ENCODE measurements around the gene TXNDC17.

DNA sequence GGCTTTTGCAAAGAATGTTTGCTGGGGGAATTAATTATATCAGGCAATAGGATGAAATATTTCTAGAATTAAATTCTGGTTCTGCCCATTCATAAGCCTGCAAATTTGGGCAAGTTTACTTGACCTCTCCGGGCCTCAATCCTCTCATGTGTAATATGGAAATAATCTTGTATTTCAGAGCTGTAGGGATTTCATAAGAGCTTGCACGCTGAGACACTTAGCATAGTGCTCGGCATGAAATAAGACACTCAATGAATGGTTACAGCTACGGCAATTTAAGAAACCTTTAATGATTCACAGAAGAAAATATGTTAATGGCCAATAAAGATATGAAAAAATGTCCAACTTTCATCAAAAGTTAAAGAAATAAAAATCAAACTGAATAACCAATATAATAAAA, 43.9 kb upstream of the TXNDC17 start:
- TF ChIP-seq, protein P1, sequence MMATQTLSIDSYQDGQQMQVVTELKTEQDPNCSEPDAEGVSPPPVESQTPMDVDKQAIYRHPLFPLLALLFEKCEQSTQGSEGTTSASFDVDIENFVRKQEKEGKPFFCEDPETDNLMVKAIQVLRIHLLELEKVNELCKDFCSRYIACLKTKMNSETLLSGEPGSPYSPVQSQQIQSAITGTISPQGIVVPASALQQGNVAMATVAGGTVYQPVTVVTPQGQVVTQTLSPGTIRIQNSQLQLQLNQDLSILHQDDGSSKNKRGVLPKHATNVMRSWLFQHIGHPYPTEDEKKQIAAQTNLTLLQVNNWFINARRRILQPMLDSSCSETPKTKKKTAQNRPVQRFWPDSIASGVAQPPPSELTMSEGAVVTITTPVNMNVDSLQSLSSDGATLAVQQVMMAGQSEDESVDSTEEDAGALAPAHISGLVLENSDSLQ (IDR thresholded peaks at IDR 0.05): no peak
- TF ChIP-seq BHLHE40 (IDR thresholded peaks at IDR 0.05; ENCODE audit: borderline replicate concordance): no peak
- TF ChIP-seq NFRKB (IDR thresholded peaks at IDR 0.05): no peak
- no peak for TF ChIP-seq ELF4 (IDR thresholded peaks at IDR 0.05)
- TF ChIP-seq L3MBTL2 (conservative IDR thresholded peaks at IDR 0.05): no peak
- TF ChIP-seq FOXK2 (IDR thresholded peaks at IDR 0.05): no peak
- no peak for TF ChIP-seq TARDBP (IDR thresholded peaks at IDR 0.05)
- no peak for TF ChIP-seq LEF1 (IDR thresholded peaks at IDR 0.05; ENCODE audit: borderline replicate concordance)
- no peak for TF ChIP-seq SP1 (IDR thresholded peaks at IDR 0.05)
- no peak for TF ChIP-seq ZNF384 (IDR thresholded peaks at IDR 0.05)
- TF ChIP-seq FOXA1 (IDR thresholded peaks at IDR 0.05): no peak
